DND-41 (cell line): ENCODE results near the gene CNOT1.

Source experiments
- CTCF ChIP-seq: IDR thresholded peaks from 2 replicates; pipeline ENCODE4 v1.5.1; 2012; ENCODE audit warnings: borderline replicate concordance, low read length, moderate library complexity, mild to moderate bottlenecking; ENCODE audit not compliant: poor library complexity, severe bottlenecking; ENCODE audit errors: extremely low read depth
- EZH2 ChIP-seq: IDR thresholded peaks from 3 replicates; pipeline ENCODE4 v1.6.1; 2012; ENCODE audit warnings: borderline replicate concordance, low read depth, mild to moderate bottlenecking, moderate library complexity, low read length, inconsistent platforms; ENCODE audit not compliant: severe bottlenecking

- no peak for TF ChIP-seq CTCF
- TF ChIP-seq EZH2: no peak
Measured at GRCh38 chr16:58591083-58591482, 38.5 kb downstream of the CNOT1 start.
